Stimulated activated CD8-positive, alpha-beta memory T cell treated with anti-CD3 and anti-CD28 coated beads, Interleukin-12 subunit alpha, Interleukin-12 subunit beta, amount 100 ng/mL, for 24 hours (primary cell): ENCODE data around the gene RLBP1.

ENCODE experiments used
- DNase-seq: peaks from one replicate; pipeline ENCODE4 v3.0.0-alpha.2; 2020; ENCODE audit errors: extremely low read depth

RLBP1 gene

GRCh38 chr15:89206908-89207331, 14.5 kb downstream of the RLBP1 start:
- DNase-seq, result peak; percentile 37

DNA sequence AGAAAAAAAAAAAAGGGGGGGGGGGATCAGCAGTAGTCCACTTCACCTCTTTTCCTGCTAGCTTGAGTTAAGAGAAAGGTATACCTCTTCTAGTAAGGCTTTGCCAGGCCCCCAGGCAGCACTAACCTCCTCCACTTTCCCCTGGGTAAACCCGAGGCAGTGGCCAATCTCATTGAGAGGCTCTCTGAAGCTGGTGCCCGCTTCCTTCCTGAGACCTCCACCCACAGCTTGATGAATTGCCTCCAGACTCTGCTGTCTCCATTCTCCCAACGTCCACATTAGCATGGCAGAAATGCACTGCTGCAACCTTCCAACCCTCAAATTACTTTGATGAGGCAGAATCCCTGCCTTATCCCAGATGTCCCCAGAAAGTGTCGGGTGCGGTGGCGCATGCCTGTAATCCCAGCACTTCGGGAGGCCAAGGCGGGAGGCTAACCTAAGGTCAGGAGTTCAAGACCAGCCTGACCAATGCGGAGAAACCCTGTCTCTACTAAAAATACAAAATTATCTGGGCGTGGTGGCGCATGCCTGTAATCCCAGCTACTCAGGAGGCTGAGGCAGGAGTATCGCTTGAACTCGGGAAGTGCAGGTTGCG, 15.3 kb downstream of the RLBP1 start:
- no peak for DNase-seq

DNA sequence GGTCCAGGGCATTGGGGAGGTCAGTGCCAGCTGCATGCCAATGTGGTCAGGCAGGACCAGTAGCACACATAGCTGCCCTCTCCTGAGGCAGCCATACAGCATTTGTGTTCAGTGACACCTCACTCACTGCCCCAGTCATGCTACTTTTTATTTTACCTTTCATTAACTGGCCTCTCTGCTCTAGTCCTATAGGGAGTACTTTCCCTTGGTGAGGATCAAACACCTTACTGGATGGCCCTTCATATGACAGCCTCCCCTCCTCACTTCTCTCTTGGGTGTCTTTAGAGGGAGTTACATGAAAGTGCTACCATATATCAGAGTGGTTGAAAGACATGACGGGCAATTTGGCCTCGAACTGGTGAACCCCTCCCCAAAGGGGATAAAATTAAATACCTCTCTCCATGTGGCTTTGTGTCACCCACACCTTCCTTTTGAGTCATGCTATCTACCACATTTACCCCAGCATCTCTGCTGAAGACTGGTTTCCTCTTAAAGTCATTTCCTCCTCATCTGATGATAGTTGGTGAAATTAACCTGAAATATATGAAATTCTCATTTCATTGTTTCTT, 17.6 kb downstream of the RLBP1 start:
- DNase-seq, result no peak

GRCh38 chr15:89201465-89202005, 19.8 kb downstream of the RLBP1 start:
- DNase-seq, result no peak

GRCh38 chr15:89200182-89200581, 21.2 kb downstream of the RLBP1 start:
- DNase-seq, result no peak

- DNase-seq, result no peak
Measured at GRCh38 chr15:89199746-89200145, 21.6 kb downstream of the RLBP1 start.

DNA sequence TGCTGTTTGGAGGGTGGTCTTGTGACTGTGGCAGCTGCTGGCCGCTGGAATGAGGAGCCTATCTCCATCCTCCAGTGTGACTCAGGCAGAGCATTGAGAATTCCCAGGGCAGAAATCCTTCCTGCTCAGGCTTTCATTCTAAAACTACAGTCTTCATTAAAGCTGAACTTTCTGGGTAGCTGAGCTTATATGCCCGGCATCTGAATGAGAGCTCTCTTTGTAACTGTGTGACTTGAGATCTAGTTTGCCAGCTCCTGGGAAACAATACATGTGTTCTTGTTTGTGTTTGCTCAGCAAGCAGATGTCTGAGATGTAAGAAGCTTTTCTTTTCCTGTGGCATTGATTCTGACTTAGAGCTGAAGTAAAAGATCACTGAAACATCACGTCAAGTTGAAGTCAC, 22.4 kb downstream of the RLBP1 start:
- DNase-seq, result no peak

GRCh38 chr15:89198196-89198595, 23.2 kb downstream of the RLBP1 start:
- no peak for DNase-seq

- no peak for DNase-seq
Measured at GRCh38 chr15:89197503-89197971, 23.8 kb downstream of the RLBP1 start.

- DNase-seq, result no peak
Measured at GRCh38 chr15:89196994-89197393, 24.4 kb downstream of the RLBP1 start.

- DNase-seq, result no peak
Measured at GRCh38 chr15:89196241-89196640, 25.1 kb downstream of the RLBP1 start.

DNA sequence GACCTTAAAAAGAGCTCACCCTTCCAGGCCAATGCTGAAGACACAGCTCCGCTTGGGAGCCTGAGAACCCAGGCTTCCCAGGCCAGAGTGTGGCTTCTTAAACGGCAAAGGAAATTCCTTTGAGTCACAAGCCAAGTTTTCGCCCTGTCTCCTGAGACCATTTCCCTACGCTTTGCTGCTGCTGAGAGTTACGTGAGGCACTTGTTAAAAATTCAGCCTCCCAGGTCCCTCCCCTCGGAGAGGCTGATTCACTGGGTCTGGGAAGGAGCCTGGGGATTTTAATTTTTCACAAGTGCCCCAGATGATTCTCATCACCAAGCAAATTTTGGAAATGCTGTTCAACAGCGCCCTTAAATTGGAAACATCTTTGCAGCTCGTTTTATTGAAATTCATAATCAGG, 25.5 kb downstream of the RLBP1 start:
- DNase-seq, result no peak

DNA sequence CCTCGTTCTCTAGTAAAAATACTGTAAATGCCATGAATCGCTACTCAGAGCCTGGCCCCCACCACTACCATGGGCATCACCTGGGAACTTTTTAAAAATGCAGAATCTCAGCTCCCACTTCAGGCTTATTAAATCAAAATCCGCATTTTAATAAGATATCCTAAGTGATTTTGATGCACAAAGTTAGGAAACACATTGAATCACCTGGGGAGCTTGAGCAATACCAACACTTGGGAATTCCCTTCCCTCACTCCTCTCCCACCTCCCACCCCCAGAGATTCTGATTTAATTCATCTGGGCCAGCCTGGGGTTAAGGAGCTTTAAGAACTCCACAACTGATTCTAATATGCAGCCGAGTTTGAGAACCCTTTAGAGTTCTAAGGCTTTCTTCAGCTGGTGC, 26.8 kb downstream of the RLBP1 start:
- no peak for DNase-seq

GRCh38 chr15:89192766-89193165, 28.6 kb downstream of the RLBP1 start:
- no peak for DNase-seq

DNA sequence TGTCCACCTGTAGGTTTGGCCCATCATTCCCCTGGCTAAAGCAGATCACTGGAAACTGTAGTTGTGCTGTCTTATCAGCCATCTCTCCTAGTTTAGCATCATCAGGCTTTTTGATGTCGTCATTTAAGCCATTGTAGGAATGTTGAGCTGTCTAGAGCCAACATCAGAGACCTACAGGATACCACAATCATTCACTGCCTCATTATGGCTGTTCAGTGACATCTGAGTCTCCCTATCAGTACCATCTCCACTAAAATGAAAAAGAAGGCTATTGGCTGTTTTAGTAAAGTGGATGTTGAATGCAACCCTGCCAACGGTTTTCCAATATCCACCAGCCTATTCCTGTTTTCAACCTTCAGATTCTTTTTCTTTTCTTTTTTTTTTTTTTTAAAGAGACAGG, 29.2 kb downstream of the RLBP1 start:
- DNase-seq, result no peak

DNA sequence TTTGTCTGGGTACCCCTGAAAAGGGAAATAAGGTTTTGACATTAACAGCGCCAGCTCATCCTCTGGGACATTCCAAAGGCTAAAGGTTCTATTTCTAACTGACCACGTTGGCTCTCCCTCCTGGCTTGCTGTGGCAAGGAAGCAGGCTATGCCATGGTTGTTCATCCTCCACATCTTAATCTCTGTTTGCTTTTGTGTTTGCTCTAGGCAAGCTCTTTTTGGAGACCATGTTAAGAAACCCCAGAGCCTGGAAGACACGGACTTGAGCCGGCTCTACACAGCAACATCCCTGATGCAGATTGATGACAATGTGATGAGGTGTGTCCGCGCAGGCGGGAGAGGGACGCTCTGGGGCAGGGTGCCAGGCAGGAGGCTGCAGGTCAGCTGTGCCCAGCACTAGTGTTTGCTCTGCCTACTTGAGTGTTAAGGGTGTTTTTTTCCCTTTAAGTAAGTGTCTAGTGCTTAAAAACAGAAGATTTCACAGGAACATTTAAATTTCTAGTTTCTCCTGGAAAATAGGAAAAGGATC, 33.3 kb downstream of the RLBP1 start:
- DNase-seq, result no peak

DNA sequence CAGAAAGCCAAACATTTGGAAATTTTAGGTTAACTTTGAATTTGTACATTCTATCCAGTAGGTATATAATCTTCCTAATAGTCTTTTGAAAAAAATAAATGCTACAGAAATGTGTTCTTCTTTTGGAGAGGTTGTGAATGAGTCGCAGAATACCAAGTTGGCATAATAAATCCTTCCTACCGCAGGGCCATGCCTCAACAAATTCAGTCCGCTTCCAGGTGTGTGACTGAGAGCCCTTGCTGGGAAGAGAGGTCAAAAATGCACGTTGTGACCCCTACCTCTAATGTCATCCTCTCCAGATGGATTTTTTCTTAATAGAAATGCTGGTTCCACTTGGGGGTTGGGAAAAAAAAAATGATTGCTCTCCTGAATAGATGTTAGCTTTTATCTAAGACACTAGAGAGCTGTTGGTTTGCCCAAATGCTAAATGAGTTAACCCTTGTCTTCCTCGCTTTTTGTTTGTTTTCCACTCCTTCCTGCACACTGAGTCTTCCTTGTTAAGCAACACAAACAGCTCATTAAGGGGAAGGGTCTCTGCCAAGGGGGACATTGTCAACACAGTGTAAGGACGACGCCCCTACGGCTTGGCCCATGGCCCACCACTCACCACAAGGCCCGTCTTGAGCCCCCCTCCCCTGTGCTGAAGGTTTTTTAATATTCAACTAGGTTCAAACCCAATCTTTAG, 33.9 kb downstream of the RLBP1 start:
- no peak for DNase-seq

DNA sequence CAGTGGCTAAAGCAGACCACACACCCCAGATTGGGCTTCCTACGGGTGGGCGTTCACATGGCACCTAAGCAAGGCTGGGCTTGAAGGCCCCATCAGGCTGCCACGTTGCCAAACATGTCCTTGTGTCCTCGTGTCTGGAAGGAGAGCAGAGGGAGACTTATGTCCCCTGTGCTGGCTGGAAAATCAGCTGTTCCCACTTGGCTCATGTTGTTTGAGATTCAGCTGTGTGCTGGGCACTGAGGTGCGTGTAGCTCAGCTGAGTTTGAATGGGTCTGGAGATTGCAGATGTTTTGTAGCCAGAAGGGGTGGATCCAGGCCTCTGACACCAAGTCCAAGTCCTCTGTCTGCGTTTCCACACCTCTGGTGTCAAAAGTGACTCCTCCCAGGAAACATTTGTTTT, 34.6 kb downstream of the RLBP1 start:
- no peak for DNase-seq

- DNase-seq, result no peak
Measured at GRCh38 chr15:89184886-89185526, 36.4 kb downstream of the RLBP1 start.

DNA sequence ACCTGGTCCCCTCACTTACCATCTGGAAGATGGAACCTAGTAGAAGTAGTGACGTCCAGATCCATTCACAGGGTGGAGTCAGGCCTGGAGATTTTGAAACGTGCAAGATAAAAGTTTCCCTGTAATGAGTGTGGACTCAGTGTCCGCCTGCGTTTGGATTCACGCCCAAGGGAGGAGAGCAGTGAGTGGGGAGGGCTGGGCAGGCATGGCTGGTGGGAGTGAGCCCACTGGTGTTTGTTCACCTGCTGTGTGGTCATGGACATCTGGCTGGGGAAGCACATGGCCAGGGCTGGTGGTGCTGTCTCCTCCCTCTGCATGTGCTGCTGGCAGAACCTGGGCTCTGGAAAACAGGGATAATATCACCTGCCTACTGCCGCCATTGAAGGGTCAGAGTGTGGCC, 37.0 kb downstream of the RLBP1 start:
- DNase-seq, result no peak

DNA sequence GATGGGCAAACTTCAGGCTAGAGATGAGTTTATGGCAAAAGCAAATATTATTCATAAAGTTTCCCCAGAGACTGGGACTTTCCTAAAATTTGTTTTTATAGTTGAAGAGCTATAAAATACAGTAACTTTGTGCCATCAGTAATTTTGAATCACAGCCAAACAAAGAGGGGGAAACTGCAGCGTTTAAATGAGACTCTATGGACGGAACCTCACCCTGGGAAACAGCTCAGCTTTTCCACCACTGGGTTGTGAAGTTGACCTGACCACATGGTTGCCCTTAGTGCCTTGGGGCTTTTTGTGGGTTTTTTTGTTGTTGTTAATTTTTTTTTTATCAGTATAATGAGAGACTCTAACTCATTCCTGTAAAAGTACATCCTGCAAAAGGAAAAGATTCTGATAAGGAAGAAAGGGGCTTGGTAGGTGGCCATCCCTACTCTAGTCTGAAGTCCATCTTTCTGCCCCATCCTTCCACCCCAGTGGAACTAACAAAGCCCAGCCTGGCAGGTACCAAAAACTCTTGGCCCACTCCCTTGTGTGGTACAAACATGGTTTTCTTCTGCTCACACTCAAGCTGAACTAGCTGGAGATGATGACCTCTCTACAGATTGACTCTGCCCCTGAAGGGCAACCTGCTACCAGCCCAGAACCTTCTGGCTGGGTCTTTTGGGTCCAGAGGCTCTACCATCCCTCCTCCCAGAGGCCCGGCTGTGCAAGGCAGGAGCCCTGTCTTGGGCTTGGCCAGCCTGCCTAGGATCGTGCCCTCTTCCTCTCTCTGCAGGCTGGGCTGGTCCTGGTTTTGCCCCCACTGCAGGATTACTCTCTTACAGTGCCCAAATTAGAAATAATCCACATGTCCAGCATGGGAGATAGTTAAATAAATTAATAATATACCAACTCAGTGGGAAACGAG, 41.2 kb downstream of the RLBP1 start:
- DNase-seq, result no peak
